ENCODE results near the gene ZMYND8.
"Not testable (repeated sequence)": the region's sequence is repeated elsewhere in the genome, so short reads cannot be mapped to it uniquely, and the experiment has no call there.

The ZMYND8 gene

DNA sequence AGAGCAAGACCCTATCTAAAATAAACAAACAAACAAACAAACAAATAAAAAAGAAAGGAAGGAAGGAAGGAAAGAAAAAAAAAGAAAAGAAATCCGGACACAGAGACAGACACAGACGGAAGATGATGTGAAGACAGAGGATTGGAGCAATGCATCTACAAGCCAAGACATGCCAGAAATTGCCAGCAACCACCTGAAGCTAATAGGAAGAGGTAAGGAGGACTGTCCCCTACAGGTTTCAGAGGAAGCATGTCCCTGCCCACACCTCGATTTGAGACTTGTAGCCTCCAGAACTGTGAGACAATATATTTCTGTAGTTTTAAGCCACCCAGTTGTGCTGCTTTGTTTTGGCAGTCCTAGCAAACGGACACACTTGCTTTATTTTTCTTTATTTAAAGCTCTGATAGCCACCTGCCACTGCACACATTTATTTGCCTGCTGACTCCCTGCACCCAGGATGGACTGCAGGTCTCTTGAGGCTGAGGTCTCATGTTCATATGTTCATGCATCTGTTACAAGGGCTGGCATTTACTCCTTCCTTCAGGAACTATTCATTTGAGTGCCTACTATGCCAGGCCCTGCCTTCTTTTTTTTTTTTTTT, 20.7 kb upstream of the ZMYND8 start:
- DNase-seq (ENCODE audit: extremely low read depth, low read depth): no peak
- TF ChIP-seq, protein P1, sequence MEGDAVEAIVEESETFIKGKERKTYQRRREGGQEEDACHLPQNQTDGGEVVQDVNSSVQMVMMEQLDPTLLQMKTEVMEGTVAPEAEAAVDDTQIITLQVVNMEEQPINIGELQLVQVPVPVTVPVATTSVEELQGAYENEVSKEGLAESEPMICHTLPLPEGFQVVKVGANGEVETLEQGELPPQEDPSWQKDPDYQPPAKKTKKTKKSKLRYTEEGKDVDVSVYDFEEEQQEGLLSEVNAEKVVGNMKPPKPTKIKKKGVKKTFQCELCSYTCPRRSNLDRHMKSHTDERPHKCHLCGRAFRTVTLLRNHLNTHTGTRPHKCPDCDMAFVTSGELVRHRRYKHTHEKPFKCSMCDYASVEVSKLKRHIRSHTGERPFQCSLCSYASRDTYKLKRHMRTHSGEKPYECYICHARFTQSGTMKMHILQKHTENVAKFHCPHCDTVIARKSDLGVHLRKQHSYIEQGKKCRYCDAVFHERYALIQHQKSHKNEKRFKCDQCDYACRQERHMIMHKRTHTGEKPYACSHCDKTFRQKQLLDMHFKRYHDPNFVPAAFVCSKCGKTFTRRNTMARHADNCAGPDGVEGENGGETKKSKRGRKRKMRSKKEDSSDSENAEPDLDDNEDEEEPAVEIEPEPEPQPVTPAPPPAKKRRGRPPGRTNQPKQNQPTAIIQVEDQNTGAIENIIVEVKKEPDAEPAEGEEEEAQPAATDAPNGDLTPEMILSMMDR (IDR thresholded peaks at IDR 0.05; ENCODE audit: low read depth, low read length): no peak

DNA sequence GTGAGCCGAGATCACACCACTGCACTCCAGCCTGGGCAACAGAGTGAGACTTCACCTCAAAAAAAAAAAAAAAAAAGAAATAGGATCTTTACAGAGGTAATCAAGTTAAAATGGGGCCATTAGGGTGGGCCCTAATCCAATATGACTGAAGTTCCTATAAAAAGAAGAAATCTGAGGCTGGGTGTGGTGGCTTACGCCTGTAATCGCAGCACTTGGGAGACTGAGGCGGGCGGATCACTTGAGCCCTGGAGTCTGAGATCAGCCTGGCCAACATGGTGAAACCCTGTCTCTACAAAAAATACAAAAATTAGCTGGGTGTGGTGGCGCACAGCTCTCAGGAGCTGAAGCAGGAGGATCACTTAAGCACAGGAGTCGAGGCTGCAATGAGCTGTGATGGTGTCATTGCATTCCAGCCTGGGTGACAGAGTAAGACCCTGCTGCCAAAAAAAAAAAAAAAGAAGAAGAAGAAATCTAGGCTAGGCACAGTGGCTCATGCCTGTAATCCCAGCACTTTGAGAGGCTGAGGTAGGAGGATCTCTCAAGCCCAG, 19.7 kb upstream of the ZMYND8 start:
- DNase-seq (ENCODE audit: extremely low read depth, low read depth): not testable (repeated sequence)

DNA sequence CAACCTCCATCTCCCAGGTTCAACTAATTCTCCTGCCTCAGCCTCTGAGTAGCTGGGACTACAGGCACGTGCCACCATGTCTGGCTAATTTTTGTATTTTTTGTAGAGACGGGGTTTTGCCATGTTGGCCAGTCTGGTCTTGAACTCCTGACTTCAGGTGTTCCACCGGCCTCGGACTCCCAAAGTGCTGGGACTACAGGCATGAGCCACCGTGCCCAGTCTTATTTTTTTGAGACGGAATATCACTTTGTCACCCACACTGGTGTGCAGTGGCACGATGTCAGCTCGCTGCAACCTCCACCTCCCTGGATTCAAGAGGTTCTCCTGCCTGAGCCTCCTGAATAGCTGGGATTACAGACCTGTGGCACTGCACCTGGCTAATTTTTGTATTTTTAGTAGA, 17.6 kb upstream of the ZMYND8 start:
- not testable (repeated sequence) for DNase-seq (ENCODE audit: extremely low read depth, low read depth)

DNA sequence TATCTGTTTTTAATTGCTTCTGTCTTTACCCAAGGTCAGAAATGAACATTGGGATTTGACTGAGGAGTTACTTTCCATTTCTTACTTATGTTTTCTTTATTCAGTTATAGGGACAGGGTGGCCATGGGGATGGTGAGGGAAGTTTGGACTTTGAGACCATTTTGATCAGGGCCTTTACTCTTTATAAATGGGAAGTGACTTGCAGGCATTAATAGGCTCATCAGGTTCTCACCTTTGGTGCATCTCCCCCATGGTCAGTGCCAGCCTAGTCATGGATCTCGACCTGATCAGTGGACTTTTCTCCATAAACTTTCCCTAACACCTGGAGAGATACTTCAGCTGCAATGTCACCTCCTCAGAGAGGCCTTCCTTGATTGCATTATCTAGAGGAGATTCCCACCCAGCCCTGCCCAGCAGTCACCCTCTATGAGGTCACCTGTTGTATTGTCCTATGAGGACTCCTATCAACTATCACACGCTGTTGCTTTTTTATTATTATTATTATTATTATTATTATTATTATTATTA, 16.8 kb upstream of the ZMYND8 start:
- TF ChIP-seq, protein P1 (IDR thresholded peaks at IDR 0.05; ENCODE audit: low read depth, low read length): no peak
- DNase-seq (ENCODE audit: extremely low read depth, low read depth): no peak

DNA sequence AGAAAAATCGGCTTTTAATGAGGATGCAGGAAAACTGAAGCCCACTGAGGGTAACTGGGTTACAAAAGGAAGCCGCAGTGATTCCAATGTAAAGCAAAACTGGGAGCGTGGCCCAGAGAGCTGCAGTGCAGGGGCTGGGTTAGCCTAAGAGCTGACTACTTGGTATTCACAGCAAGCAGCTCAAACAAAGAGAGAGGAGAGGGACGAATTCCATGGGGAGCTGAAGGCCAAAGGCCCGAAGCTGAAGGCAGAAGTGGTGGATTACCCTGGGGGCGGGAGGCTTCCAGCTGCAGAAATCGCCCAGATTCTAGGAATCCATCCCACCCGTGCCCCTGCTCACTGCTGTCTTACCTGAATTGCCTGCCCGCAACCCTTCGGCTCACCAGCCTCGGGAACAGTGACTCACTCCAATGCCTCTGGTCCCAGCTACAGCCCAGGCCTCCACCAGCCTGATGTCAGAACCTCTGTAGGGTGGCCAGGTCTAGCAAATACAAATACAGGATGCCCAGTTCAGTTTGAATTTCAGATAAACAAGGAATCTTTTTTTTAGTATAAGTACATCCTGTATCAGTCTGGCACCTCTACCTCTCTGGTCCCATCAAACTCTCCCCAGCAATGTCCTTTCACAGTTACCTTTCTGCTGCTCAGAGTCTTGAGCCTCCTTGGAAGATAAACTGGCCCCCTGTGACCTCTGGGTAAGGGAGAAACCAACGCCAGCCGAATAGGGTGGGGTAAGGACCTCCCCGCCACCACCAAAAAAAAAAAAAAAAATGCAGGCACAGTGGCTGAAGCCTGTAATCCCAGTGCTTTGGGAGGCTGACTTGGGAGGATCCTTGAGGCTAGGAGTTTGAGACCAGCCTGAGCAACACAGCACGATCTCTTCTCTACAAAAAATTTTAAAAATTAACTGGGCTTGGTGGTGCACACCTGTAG, 14.6 kb upstream of the ZMYND8 start:
- no peak for DNase-seq (ENCODE audit: extremely low read depth, low read depth)
- TF ChIP-seq, protein P1 (IDR thresholded peaks at IDR 0.05; ENCODE audit: low read depth, low read length): no peak

DNA sequence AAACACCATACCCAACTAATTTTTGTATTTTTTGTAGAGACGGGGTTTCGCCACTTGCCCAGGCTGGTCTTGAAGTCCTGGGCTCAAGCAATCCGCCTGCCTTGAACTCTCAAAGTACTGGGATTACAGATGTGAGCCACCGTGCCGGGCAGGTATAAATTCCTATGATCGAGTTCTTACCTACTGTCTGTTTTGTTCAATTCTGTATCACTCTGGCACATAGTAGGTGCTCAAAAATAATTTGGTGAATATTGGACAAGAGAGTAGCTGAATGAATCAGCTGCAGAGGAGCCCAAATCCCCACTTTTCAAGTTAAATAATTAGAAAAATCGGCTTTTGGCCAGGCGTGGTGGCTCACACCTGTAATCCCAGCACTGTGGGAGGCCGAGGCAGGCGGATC, 13.7 kb upstream of the ZMYND8 start:
- TF ChIP-seq, protein P1 (IDR thresholded peaks at IDR 0.05; ENCODE audit: low read depth, low read length): no peak
- DNase-seq (ENCODE audit: extremely low read depth, low read depth): no peak

DNA sequence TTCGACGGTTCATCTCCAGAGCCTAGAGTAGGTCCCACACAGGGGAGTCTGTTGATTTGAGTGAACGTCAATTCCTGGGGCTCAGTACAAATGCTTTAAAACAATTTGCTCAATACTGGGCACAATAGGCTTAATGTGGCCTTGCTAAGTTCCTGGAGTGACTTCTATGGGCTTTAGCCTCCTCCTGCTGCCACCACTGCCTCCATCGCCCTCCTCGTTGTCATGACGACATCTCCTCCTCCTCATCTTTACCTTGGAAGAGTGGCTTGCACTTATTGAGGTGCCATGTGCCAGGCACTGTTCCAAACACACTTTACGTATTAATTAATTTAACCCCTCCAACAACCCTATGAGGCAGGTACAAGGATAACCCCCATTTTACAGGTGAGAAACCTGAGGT, 11.8 kb upstream of the ZMYND8 start:
- DNase-seq (ENCODE audit: extremely low read depth, low read depth): no peak
- TF ChIP-seq, protein P1 (IDR thresholded peaks at IDR 0.05; ENCODE audit: low read depth, low read length): no peak

DNA sequence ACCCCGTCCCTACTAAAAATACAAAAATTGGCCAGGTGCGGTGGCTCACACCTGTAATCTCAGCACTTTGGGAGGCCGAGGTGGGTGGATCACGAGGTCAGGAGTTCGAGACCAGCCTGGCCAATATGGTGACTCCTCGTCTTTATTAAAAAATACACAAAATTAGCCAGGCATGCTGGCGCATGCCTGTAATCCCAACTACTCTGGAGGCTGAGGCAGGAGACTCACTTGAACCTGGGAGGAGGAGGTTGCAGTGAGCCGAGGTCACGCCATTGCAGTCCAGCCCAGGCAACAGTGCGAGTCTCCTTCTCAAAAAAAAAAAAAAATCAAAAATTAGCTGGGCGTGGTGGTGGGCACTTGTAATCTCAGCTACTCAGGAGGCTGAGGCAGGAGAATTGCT, 9.8 kb upstream of the ZMYND8 start:
- DNase-seq (ENCODE audit: extremely low read depth, low read depth): not testable (repeated sequence)
